ENCODE data around the gene FHOD1. TPM values are rescaled to one million over a fixed set of nuclear protein-coding genes. Genes with fewer than 3 reads are reported as not detected.
A peak's percentile ranks its signal among the peaks of the same experiment; 100 is the strongest.

Gene FHOD1
- total and polyA plus RNA-seq, 2 of the 13 experiments (the other 11 are each of a cell fraction or from before 2014, with no cell fraction given), result 20.0 to 20.8 TPM

DNA sequence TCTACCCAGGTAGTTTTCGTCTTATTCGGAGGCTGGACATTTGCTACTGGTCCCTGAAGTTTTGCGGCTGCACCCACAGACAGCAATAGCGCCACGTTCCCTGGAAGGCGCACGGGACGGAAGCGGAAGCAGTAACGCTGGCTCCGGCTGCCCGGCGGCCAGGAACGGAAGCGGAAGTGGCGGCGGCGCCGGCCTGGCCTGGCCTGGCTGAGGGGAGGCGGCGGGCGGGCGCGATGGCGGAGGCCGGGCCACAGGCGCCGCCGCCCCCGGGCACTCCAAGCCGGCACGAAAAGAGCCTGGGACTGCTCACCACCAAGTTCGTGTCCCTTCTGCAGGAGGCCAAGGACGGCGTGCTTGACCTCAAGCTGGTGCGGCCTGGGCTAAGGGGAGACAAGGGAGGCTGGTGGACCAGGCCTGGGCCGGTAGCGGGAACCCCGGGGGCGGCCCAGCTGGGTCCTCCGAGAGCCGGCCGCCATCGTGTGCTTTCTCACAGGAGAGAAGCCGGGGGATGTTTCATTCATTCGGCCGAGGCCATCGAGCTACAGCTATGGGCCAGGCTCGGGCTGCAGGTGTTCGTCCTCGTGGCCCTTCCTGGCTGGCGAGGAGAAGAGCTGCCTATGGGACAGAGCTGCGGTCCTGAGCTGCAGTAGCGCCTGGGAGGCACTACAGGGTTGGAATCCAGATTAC is 55.1 kb downstream of the FHOD1 start, which contains the start of gene E2F4 (continued):
- TF ChIP-seq, protein P1, sequence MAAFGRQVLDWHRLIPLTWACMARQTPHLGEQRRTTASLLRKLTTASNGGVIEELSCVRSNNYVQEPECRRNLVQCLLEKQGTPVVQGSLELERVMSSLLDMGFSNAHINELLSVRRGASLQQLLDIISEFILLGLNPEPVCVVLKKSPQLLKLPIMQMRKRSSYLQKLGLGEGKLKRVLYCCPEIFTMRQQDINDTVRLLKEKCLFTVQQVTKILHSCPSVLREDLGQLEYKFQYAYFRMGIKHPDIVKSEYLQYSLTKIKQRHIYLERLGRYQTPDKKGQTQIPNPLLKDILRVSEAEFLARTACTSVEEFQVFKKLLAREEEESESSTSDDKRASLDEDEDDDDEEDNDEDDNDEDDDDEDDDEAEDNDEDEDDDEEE (CRISPR knock-in tag; IDR thresholded peaks at IDR 0.05), result peak; percentile 77
- TF ChIP-seq ZNF598 (CRISPR knock-in tag; IDR thresholded peaks at IDR 0.05; ENCODE audit: borderline replicate concordance) (peak; percentile 61; the same call in 1 of the 2 replicates), ZSCAN31 (CRISPR knock-in tag; IDR thresholded peaks at IDR 0.05; ENCODE audit: low read depth) (peak; percentile 66; the same call in 1 of the 2 replicates), TAF15 (IDR thresholded peaks at IDR 0.05; ENCODE audit: low read depth, low read length, poor library complexity, severe bottlenecking) (peak; percentile 77), CENPBD1 (CRISPR knock-in tag; IDR thresholded peaks at IDR 0.05; ENCODE audit: borderline replicate concordance, low read depth) (no peak; the same call in 1 of the 2 replicates), NR2F6 (IDR thresholded peaks at IDR 0.05) (no peak), NR2F6 (CRISPR knock-in tag; IDR thresholded peaks at IDR 0.05) (peak; percentile 63; the same call in 1 of the 2 replicates), ZNF136 (CRISPR knock-in tag; IDR thresholded peaks at IDR 0.05; ENCODE audit: low read depth) (0 out of 2 replicates have a peak, but pooled peaks have one; percentile 35), RXRB (CRISPR knock-in tag; IDR thresholded peaks at IDR 0.05; ENCODE audit: borderline replicate concordance) (peak; percentile 55), SP4 (CRISPR knock-in tag; IDR thresholded peaks at IDR 0.05) (peak; percentile 51; the same call in 1 of the 2 replicates), NFYC (CRISPR knock-in tag; IDR thresholded peaks at IDR 0.05) (peak; percentile 49; the same call in 1 of the 2 replicates), NFIC (IDR thresholded peaks at IDR 0.05; ENCODE audit: low read length) (no peak), ARHGAP35 (CRISPR knock-in tag; IDR thresholded peaks at IDR 0.05; ENCODE audit: borderline replicate concordance) (no peak; the same call in 1 of the 2 replicates), NRL (CRISPR knock-in tag; IDR thresholded peaks at IDR 0.05; ENCODE audit: borderline replicate concordance) (peak; percentile 24), KMT2B (CRISPR knock-in tag; IDR thresholded peaks at IDR 0.05) (peak; percentile 81; the same call in 1 of the 2 replicates), ZNF234 (CRISPR knock-in tag; conservative IDR thresholded peaks at IDR 0.05) (no peak), TOPORS (CRISPR knock-in tag; IDR thresholded peaks at IDR 0.05) (peak; percentile 69; the same call in 1 of the 2 replicates), GTF3A (CRISPR knock-in tag; conservative IDR thresholded peaks at IDR 0.05) (peak; percentile 3; the same call in 1 of the 2 replicates)
- TF ChIP-seq, protein P2, sequence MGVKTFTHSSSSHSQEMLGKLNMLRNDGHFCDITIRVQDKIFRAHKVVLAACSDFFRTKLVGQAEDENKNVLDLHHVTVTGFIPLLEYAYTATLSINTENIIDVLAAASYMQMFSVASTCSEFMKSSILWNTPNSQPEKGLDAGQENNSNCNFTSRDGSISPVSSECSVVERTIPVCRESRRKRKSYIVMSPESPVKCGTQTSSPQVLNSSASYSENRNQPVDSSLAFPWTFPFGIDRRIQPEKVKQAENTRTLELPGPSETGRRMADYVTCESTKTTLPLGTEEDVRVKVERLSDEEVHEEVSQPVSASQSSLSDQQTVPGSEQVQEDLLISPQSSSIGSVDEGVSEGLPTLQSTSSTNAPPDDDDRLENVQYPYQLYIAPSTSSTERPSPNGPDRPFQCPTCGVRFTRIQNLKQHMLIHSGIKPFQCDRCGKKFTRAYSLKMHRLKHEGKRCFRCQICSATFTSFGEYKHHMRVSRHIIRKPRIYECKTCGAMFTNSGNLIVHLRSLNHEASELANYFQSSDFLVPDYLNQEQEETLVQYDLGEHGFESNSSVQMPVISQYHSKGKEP (CRISPR knock-in tag; IDR thresholded peaks at IDR 0.05), result no peak
- TF ChIP-seq, protein P3, sequence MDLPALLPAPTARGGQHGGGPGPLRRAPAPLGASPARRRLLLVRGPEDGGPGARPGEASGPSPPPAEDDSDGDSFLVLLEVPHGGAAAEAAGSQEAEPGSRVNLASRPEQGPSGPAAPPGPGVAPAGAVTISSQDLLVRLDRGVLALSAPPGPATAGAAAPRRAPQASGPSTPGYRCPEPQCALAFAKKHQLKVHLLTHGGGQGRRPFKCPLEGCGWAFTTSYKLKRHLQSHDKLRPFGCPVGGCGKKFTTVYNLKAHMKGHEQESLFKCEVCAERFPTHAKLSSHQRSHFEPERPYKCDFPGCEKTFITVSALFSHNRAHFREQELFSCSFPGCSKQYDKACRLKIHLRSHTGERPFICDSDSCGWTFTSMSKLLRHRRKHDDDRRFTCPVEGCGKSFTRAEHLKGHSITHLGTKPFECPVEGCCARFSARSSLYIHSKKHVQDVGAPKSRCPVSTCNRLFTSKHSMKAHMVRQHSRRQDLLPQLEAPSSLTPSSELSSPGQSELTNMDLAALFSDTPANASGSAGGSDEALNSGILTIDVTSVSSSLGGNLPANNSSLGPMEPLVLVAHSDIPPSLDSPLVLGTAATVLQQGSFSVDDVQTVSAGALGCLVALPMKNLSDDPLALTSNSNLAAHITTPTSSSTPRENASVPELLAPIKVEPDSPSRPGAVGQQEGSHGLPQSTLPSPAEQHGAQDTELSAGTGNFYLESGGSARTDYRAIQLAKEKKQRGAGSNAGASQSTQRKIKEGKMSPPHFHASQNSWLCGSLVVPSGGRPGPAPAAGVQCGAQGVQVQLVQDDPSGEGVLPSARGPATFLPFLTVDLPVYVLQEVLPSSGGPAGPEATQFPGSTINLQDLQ (CRISPR knock-in tag; IDR thresholded peaks at IDR 0.05), result 0 out of 2 replicates have a peak, but pooled peaks have one; percentile 17
- TF ChIP-seq, protein P4, sequence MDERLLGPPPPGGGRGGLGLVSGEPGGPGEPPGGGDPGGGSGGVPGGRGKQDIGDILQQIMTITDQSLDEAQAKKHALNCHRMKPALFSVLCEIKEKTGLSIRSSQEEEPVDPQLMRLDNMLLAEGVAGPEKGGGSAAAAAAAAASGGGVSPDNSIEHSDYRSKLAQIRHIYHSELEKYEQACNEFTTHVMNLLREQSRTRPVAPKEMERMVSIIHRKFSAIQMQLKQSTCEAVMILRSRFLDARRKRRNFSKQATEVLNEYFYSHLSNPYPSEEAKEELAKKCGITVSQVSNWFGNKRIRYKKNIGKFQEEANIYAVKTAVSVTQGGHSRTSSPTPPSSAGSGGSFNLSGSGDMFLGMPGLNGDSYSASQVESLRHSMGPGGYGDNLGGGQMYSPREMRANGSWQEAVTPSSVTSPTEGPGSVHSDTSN (CRISPR knock-in tag; IDR thresholded peaks at IDR 0.05), result no peak
- TF ChIP-seq, protein P5, sequence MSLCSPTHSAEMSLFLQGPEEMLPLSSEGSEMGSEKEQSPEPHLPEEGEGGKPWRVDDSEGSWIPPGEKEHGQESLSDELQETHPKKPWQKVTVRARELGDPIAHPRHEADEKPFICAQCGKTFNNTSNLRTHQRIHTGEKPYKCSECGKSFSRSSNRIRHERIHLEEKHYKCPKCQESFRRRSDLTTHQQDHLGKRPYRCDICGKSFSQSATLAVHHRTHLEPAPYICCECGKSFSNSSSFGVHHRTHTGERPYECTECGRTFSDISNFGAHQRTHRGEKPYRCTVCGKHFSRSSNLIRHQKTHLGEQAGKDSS (CRISPR knock-in tag; IDR thresholded peaks at IDR 0.05; ENCODE audit: borderline replicate concordance, low read depth), result no peak; the same call in 1 of the 2 replicates
